ENCODE measurements around the gene MCTP1. TPM values are rescaled to one million over a fixed set of nuclear protein-coding genes. Genes with fewer than 3 reads are reported as not detected.

Gene MCTP1
- total RNA-seq, 4 donors from 2014 or later: 3.5 to 19.8 (median 5.8) TPM

- WGBS, 2 donors: 58 to 64% methylated on average over 5 of the region's 5 CpGs
- no peak overlapping the region for H3K4me3 ChIP-seq
- H3K27me3 ChIP-seq: peaks cover 0 to 5% (median 0%) of the 10 kb centered on the region in 4 donors
- no peak for TF ChIP-seq POLR2A (IDR thresholded peaks at IDR 0.05)
- no peak for TF ChIP-seq CTCF (IDR thresholded peaks at IDR 0.05)
- H3K27ac ChIP-seq: no peak overlapping the region
- H3K36me3 ChIP-seq: no peaks in the 10 kb centered on the region
- no peaks in the 10 kb centered on the region for H3K9me3 ChIP-seq
- intact Hi-C loops (cut with DNase I): no loop called here
- DNase-seq: no peak
- no peaks in the 10 kb centered on the region for H3K4me1 ChIP-seq
Measured at GRCh38 chr5:95274011-95274410, 10.9 kb downstream of the MCTP1 start.

- H3K27ac ChIP-seq: no peak overlapping the region
- H3K36me3 ChIP-seq: no peaks in the 10 kb centered on the region
- no peaks in the 10 kb centered on the region for H3K4me1 ChIP-seq
- no peak overlapping the region for H3K4me3 ChIP-seq
- no peak for TF ChIP-seq CTCF (IDR thresholded peaks at IDR 0.05)
- no peak for TF ChIP-seq POLR2A (IDR thresholded peaks at IDR 0.05)
- no peak for DNase-seq
- H3K9me3 ChIP-seq: no peaks in the 10 kb centered on the region
- H3K27me3 ChIP-seq: peaks cover 0 to 3% (median 0%) of the 10 kb centered on the region in 4 donors
- intact Hi-C loops (cut with DNase I): no loop called here
Measured at GRCh38 chr5:95272316-95272929, 12.5 kb downstream of the MCTP1 start.

- intact Hi-C loops (cut with DNase I): loop anchor here (10.0 kb wide), 1 partner anchor 298 kb away; no protein-coding TSS in a partner anchor
- WGBS, 2 donors: 66 to 69% methylated on average over 2 to 3 of the region's 3 CpGs
- no peaks in the 10 kb centered on the region for H3K9me3 ChIP-seq
- peaks cover 0 to 3% (median 0%) of the 10 kb centered on the region in 4 donors for H3K27me3 ChIP-seq
- no peak for DNase-seq
- no peak overlapping the region for H3K4me3 ChIP-seq
- TF ChIP-seq CTCF (IDR thresholded peaks at IDR 0.05): no peak
- no peak for TF ChIP-seq POLR2A (IDR thresholded peaks at IDR 0.05)
- H3K36me3 ChIP-seq: no peaks in the 10 kb centered on the region
- no peak overlapping the region for H3K27ac ChIP-seq
- H3K4me1 ChIP-seq: no peaks in the 10 kb centered on the region
Measured at GRCh38 chr5:95262933-95263660, 21.8 kb downstream of the MCTP1 start.

- DNase-seq: no peak
- intact Hi-C loops (cut with DNase I): loop anchor here (10.0 kb wide), 1 partner anchor 297 kb away; no protein-coding TSS in a partner anchor
- Histone ChIP-seq H3K27me3 (no peaks in the 10 kb centered on the region), H3K36me3 (no peaks in the 10 kb centered on the region), H3K27ac (no peak overlapping the region), H3K9me3 (no peaks in the 10 kb centered on the region), H3K4me3 (no peak overlapping the region), H3K4me1 (no peaks in the 10 kb centered on the region)
- 57 to 62% methylated on average over 3 to 4 of the region's 4 CpGs for WGBS, 2 donors
- TF ChIP-seq CTCF (IDR thresholded peaks at IDR 0.05) (peak in 3 of 6 experiments; percentile 5 to 28 (median 21)), POLR2A (IDR thresholded peaks at IDR 0.05) (no peak)
Measured at GRCh38 chr5:95261437-95262175, 23.3 kb downstream of the MCTP1 start.

- Histone ChIP-seq H3K36me3 (no peaks in the 10 kb centered on the region), H3K27me3 (no peaks in the 10 kb centered on the region), H3K4me1 (no peaks in the 10 kb centered on the region), H3K27ac (no peak overlapping the region), H3K4me3 (no peak overlapping the region), H3K9me3 (no peaks in the 10 kb centered on the region)
- TF ChIP-seq CTCF (IDR thresholded peaks at IDR 0.05) (no peak), POLR2A (IDR thresholded peaks at IDR 0.05) (no peak)
- no peak for DNase-seq
- intact Hi-C loops (cut with DNase I): no loop called here
Measured at GRCh38 chr5:95256991-95257390, 27.9 kb downstream of the MCTP1 start.
